ENCODE data around the gene SIPA1L3.

SIPA1L3 gene

DNA sequence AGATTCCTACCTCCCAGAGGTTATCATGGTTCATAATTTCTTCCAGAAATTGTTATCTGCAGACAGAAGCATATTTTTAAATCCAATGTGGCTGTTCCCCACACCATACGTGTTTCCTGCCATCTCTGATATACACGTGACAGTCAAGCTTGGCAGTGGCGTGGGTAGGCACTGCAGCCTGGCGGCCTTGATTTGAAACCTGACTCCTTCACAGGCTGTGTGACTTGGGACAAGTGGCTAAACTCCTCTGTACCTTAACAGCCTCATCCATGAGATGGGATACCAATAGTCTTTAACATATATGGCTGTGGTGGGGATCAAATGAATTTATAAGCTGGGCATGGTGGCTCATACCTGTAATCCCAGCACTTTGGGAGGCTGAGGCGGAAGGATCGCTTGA, 283.8 kb downstream of the SIPA1L3 start:
- 91% methylated on average over 6 of the region's 6 CpGs for WGBS
- H3K27ac ChIP-seq (ENCODE audit: low read depth, low read length), result no peak overlapping the region

DNA sequence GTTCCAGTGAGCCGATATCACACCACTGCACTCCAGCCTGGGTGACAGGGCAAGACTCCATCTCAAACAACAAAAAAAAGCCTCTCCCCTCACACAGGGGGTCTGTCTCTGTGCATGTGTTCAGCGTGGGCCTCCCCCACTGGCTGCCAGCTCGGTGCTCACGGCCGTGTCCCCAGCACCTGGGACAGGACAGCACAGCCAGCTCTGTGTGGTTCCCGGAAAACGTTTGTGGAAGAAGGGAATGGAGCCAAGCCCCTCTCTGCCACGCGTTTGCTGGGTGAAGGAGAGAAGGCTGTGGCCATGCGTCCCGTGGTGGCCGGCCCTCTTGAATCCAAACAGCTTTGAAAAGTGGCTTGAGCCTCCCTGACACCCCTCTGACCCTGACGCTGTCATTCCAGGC, 284.7 kb downstream of the SIPA1L3 start:
- Histone ChIP-seq H3K36me3 (ENCODE audit: insufficient read depth, low read length) (peaks cover 5% of the 10 kb centered on the region; the same call in 1 of the 2 replicates), H3K4me3 (ENCODE audit: low read length) (no peak overlapping the region), H3K27ac (ENCODE audit: low read depth, low read length) (no peak overlapping the region), H3K27me3 (ENCODE audit: insufficient read depth, low read length) (no peaks in the 10 kb centered on the region), H3K9me3 (ENCODE audit: insufficient read depth, low read depth, low read length) (no peaks in the 10 kb centered on the region), H3K9ac (ENCODE audit: low read depth, low read length) (no peak overlapping the region), H3K4me1 (ENCODE audit: insufficient read depth, low read length) (no peaks in the 10 kb centered on the region)
- WGBS, result 95% methylated on average over 13 of the region's 13 CpGs

More for the DNA sequence above, 283.8 kb downstream of the SIPA1L3 start:
- H3K36me3 ChIP-seq (ENCODE audit: insufficient read depth, low read length), result peaks cover 5% of the 10 kb centered on the region; the same call in 1 of the 2 replicates
- no peaks in the 10 kb centered on the region for H3K9me3 ChIP-seq (ENCODE audit: insufficient read depth, low read depth, low read length)
- H3K4me1 ChIP-seq (ENCODE audit: insufficient read depth, low read length), result no peaks in the 10 kb centered on the region
- no peak overlapping the region for H3K4me3 ChIP-seq (ENCODE audit: low read length)
- H3K27me3 ChIP-seq (ENCODE audit: insufficient read depth, low read length), result no peaks in the 10 kb centered on the region
- H3K9ac ChIP-seq (ENCODE audit: low read depth, low read length), result no peak overlapping the region

DNA sequence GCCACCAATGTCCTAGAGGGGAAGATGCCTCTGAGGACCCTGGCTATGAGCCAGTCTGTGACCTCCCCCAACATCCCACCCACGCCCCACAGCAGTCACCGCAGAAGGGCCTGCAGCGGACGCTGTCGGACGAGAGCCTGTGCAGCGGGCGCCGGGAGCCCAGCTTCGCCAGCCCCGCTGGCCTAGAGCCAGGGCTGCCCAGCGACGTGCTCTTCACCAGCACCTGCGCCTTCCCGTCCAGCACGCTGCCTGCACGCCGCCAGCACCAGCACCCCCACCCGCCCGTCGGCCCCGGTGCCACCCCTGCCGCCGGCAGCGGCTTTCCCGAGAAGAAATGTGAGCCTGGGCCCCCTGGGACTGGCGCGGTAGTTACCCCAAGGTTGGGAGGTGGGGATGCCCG, 286.4 kb downstream of the SIPA1L3 start:
- WGBS, result 96% methylated on average over 29 of the region's 29 CpGs
- Histone ChIP-seq H3K9ac (ENCODE audit: low read depth, low read length) (no peak overlapping the region), H3K9me3 (ENCODE audit: insufficient read depth, low read depth, low read length) (no peaks in the 10 kb centered on the region), H3K4me3 (ENCODE audit: low read length) (no peak overlapping the region), H3K36me3 (ENCODE audit: insufficient read depth, low read length) (peaks cover 5% of the 10 kb centered on the region; the same call in 1 of the 2 replicates), H3K27me3 (ENCODE audit: insufficient read depth, low read length) (no peaks in the 10 kb centered on the region), H3K4me1 (ENCODE audit: insufficient read depth, low read length) (no peaks in the 10 kb centered on the region), H3K27ac (ENCODE audit: low read depth, low read length) (no peak overlapping the region)

DNA sequence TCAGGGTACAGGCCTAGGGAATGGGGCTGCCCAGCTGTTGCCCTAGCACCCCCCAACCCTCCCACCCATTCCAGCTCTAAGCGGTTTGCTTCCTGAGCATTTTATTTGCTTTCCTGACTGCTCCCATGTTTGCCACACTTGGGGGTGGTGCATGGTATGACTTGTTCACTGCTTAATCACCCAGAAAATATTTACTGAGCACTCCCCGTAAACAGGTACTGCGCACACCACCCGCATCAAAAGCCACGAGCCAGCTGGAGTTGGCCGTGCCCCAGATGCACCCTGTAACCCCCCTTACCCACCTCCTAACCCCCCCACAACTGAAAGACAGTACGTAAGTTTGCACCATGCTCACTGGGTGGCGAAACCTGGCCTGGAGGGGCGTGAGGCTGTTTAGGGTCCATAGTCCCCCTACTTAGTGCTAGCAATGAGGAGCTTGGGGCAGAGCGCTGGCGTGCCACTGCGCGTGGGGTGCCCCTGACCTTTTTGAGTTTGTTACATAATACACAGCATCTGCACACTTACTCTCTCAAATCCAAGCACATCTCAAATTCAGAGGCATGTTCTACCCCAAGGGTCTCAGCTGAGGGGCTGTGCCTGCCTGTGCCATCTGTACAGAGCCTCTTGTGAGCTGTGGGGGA, 287.2 kb downstream of the SIPA1L3 start:
- Histone ChIP-seq H3K4me3 (ENCODE audit: low read length) (no peak overlapping the region), H3K9me3 (ENCODE audit: insufficient read depth, low read depth, low read length) (no peaks in the 10 kb centered on the region), H3K9ac (ENCODE audit: low read depth, low read length) (no peak overlapping the region), H3K27ac (ENCODE audit: low read depth, low read length) (no peak overlapping the region), H3K27me3 (ENCODE audit: insufficient read depth, low read length) (no peaks in the 10 kb centered on the region), H3K36me3 (ENCODE audit: insufficient read depth, low read length) (peaks cover 5% of the 10 kb centered on the region; the same call in 1 of the 2 replicates), H3K4me1 (ENCODE audit: insufficient read depth, low read length) (no peaks in the 10 kb centered on the region)
- WGBS, result 90% methylated on average over 13 of the region's 13 CpGs

DNA sequence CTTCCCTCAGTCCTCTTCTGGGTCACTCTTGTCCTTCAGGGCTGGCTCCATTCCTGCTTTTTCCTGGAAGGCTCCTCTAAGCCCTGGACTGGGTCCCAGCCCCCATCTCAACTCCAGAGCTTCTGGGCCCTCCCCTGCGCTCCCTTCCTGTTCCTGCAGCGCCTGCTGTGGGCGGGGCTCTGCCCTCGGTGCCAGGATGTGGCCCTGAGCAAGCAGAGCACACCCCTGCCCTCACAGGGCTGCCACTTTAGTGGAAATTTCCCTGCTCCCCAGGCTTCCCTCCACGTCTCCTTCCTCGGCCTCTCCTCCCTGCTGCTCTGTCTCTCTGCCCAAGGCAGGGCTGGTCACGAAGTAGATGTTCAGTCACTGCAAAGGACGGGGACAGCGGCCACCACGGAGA, 288.2 kb downstream of the SIPA1L3 start:
- WGBS, result 87% methylated on average over 10 of the region's 10 CpGs
- no peaks in the 10 kb centered on the region for H3K4me1 ChIP-seq (ENCODE audit: insufficient read depth, low read length)

DNA sequence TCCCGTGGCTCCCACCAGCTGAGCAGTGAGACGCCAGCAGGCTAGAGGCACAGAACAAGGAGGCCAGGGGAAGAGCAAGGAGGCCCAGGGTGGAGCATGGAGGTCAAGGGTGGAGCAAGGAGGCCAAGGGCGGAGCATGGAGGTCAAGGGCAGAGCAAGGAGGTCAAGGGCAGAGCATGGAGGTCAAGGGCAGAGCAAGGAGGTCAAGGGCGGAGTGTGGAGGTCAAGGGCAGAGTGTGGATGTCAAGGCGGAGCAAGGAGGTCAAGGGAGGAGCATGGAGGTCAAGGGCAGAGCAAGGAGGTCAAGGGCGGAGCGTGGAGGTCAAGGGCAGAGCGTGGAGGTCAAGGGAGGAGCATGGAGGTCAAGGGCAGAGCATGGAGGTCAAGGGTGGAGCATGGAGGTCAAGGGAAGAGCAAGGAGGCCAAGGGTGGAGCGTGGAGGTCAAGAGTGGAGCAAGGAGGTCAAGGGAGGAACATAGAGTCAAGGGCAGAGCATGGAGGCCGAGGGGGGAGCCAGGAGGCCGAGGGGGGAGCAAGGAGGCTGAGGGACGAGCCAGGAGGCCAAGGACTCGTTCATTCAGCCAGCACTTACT, 289.3 kb downstream of the SIPA1L3 start:
- Histone ChIP-seq H3K4me1 (ENCODE audit: insufficient read depth, low read length) (no peaks in the 10 kb centered on the region), H3K27me3 (ENCODE audit: insufficient read depth, low read length) (no peaks in the 10 kb centered on the region), H3K9ac (ENCODE audit: low read depth, low read length) (no peak overlapping the region), H3K4me3 (ENCODE audit: low read length) (no peak overlapping the region), H3K36me3 (ENCODE audit: insufficient read depth, low read length) (peaks cover 10% of the 10 kb centered on the region), H3K27ac (ENCODE audit: low read depth, low read length) (no peak overlapping the region), H3K9me3 (ENCODE audit: insufficient read depth, low read depth, low read length) (no peaks in the 10 kb centered on the region)
- 93% methylated on average over 13 of the region's 13 CpGs for WGBS

More for the DNA sequence above, 288.2 kb downstream of the SIPA1L3 start:
- H3K9me3 ChIP-seq (ENCODE audit: insufficient read depth, low read depth, low read length), result no peaks in the 10 kb centered on the region
- H3K4me3 ChIP-seq (ENCODE audit: low read length), result no peak overlapping the region
- H3K9ac ChIP-seq (ENCODE audit: low read depth, low read length), result no peak overlapping the region
- H3K36me3 ChIP-seq (ENCODE audit: insufficient read depth, low read length), result peaks cover 7% of the 10 kb centered on the region
- H3K27ac ChIP-seq (ENCODE audit: low read depth, low read length), result no peak overlapping the region
- no peaks in the 10 kb centered on the region for H3K27me3 ChIP-seq (ENCODE audit: insufficient read depth, low read length)

DNA sequence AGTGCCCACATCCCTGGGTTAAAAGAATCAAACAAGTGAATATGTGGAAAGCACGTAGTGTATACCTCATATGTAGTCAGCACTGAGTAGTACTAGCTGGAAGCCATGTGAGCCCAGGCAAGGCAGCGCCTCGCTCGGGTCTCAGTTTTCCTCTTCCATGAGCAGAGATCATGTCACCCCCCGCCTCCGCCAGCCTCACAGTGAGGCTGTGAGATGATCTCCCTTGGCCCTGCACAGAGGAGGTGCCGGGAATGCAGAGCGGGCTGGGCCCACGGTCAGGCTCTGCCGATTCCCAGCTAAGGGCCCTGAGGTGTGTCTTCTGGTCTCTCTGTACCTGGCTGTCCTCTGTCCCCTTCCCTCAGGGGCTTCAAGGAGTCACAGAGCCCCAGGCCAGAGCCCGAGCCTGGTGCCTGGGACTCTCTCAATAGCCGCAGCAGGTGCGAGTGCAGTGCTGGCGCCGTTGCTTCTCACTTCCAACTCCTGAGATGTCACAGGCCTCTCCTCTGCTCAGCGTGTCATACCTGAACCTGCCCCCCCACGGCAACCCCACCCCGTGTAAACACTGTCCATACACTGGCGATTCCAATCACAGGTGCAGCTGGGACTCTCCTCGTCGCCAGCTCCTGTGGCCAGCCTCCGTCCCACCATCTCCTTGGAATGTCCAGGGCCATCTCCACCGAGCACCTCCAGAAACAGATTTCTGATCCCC, 290.1 kb downstream of the SIPA1L3 start:
- no peaks in the 10 kb centered on the region for H3K27me3 ChIP-seq (ENCODE audit: insufficient read depth, low read length)
- H3K9ac ChIP-seq (ENCODE audit: low read depth, low read length), result no peak overlapping the region
- H3K4me1 ChIP-seq (ENCODE audit: insufficient read depth, low read length), result no peaks in the 10 kb centered on the region
- H3K36me3 ChIP-seq (ENCODE audit: insufficient read depth, low read length), result peaks cover 17% of the 10 kb centered on the region
- H3K9me3 ChIP-seq (ENCODE audit: insufficient read depth, low read depth, low read length), result no peaks in the 10 kb centered on the region
- H3K4me3 ChIP-seq (ENCODE audit: low read length), result no peak overlapping the region
- 94% methylated on average over 23 of the region's 23 CpGs for WGBS
- H3K27ac ChIP-seq (ENCODE audit: low read depth, low read length), result no peak overlapping the region

DNA sequence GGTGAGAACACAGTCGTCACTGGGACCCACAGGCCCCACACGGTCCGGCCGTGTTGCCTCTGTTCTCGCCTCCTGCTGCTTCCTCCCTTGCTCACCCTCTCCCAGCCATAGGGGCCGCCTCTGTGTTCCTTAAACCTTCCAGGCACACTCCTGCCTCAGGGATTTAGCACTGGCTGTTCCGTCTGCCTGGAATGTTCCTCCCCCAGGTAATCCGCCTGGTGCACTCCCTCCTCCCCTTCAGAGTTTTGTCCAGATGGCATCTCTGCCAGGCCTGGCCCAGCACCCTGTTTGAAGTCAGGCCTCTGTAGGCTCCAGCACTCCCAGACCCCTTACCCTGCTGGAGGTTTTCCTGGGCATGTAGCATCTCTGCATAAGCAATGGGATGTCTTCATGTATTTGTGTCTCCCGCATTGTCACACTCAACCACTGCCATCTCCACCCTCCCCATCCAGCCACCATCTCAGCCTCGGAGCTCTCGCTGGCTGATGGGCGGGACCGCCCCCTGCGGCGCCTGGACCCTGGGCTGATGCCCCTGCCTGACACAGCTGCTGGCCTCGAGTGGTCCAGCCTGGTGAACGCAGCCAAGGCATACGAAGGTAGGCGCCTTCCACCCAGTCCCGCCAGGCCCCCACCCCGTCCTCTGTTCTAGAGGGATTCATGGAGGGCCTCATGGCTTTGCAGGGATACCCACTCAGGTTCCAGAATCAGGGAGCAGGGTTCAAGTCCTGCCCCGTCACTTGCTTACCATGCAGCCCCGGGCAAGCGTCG, 291.1 kb downstream of the SIPA1L3 start:
- no peak overlapping the region for H3K9ac ChIP-seq (ENCODE audit: low read depth, low read length)
- no peak overlapping the region for H3K4me3 ChIP-seq (ENCODE audit: low read length)
- H3K27me3 ChIP-seq (ENCODE audit: insufficient read depth, low read length), result no peaks in the 10 kb centered on the region
- no peaks in the 10 kb centered on the region for H3K9me3 ChIP-seq (ENCODE audit: insufficient read depth, low read depth, low read length)
- H3K27ac ChIP-seq (ENCODE audit: low read depth, low read length), result no peak overlapping the region
- no peaks in the 10 kb centered on the region for H3K4me1 ChIP-seq (ENCODE audit: insufficient read depth, low read length)
- H3K36me3 ChIP-seq (ENCODE audit: insufficient read depth, low read length), result peaks cover 24% of the 10 kb centered on the region
- WGBS, result 92% methylated on average over 25 of the region's 25 CpGs

DNA sequence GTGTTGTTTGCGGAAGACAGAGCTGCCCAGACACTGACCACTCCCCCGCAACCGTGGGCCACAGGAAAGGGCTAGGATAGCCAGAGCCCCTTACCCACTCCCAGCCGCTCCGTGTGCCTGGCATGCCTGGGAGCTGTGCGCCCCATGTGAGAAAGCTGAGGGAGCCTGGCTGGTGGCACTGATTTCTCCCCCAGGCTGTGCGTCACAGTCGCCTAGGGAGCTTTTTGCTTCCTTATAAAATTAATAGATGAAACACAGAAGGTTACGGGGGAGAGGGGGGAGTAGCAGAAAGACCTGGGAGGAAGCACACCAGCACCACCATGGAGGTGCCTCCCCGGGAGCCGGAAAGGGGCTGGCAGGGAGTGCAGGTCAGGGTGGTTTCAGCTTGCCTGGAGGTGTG, 292.3 kb downstream of the SIPA1L3 start:
- H3K9ac ChIP-seq (ENCODE audit: low read depth, low read length), result no peak overlapping the region
- H3K27me3 ChIP-seq (ENCODE audit: insufficient read depth, low read length), result no peaks in the 10 kb centered on the region
- 97% methylated on average over 11 of the region's 11 CpGs for WGBS
- H3K36me3 ChIP-seq (ENCODE audit: insufficient read depth, low read length), result peaks cover 24% of the 10 kb centered on the region
- no peaks in the 10 kb centered on the region for H3K4me1 ChIP-seq (ENCODE audit: insufficient read depth, low read length)
- H3K4me3 ChIP-seq (ENCODE audit: low read length), result no peak overlapping the region
- H3K9me3 ChIP-seq (ENCODE audit: insufficient read depth, low read depth, low read length), result no peaks in the 10 kb centered on the region
- no peak overlapping the region for H3K27ac ChIP-seq (ENCODE audit: low read depth, low read length)

DNA sequence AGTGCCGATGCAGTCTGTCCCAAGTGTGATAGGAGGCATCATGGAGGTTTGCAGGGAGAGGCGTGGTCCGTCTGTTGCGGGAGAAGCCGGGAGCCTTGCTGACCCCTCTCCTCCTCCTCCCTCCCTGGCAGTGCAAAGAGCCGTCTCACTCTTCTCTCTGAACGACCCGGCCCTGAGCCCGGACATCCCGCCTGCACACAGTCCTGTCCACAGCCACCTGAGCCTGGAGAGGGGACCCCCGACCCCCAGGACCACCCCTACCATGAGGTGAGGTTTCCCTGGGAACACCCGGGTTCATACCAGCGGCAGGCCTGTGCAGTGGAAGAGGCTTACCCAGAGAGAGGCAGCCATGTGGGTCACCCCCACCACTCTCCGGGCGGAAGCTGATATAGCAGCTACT, 294.7 kb downstream of the SIPA1L3 start:
- Histone ChIP-seq H3K27ac (ENCODE audit: low read depth, low read length) (no peak overlapping the region), H3K9me3 (ENCODE audit: insufficient read depth, low read depth, low read length) (no peaks in the 10 kb centered on the region), H3K27me3 (ENCODE audit: insufficient read depth, low read length) (no peaks in the 10 kb centered on the region), H3K4me1 (ENCODE audit: insufficient read depth, low read length) (0 out of 2 replicates have a peak, but pooled peaks cover 6% of the 10 kb centered on the region), H3K4me3 (ENCODE audit: low read length) (no peak overlapping the region), H3K9ac (ENCODE audit: low read depth, low read length) (no peak overlapping the region), H3K36me3 (ENCODE audit: insufficient read depth, low read length) (peaks cover 19% of the 10 kb centered on the region)
- WGBS, result 92% methylated on average over 15 of the region's 15 CpGs

DNA sequence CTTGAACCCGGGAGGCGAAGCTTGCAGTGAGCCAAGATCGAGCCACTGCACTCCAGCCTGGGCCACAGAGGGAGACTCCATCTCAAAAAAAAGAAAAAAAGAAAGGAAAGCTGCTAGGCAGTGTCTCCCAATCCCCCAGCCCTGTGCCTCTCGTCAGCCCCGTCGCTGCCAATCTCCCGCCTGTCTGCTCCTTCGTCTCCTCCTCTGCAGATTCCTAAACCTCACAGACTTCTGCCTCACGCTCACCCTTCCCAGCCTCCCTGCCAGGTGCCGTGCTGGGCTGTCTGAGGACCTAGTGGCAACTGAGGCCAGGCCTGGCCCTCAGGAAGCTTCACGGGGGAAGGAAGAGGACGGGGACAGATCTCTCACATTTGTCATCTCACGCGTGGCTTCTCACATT, 295.5 kb downstream of the SIPA1L3 start:
- H3K27me3 ChIP-seq (ENCODE audit: insufficient read depth, low read length), result no peaks in the 10 kb centered on the region
- WGBS, result 93% methylated on average over 14 of the region's 14 CpGs

More for the DNA sequence above, 295.5 kb downstream of the SIPA1L3 start:
- peaks cover 19% of the 10 kb centered on the region for H3K36me3 ChIP-seq (ENCODE audit: insufficient read depth, low read length)
- H3K9me3 ChIP-seq (ENCODE audit: insufficient read depth, low read depth, low read length), result no peaks in the 10 kb centered on the region
- H3K9ac ChIP-seq (ENCODE audit: low read depth, low read length), result no peak overlapping the region
- no peak overlapping the region for H3K27ac ChIP-seq (ENCODE audit: low read depth, low read length)
- 0 out of 2 replicates have a peak, but pooled peaks cover 6% of the 10 kb centered on the region for H3K4me1 ChIP-seq (ENCODE audit: insufficient read depth, low read length)
- H3K4me3 ChIP-seq (ENCODE audit: low read length), result no peak overlapping the region

Measured in HUES64 (cell line).